ENCODE data around the gene NID2.

- no peak for TF ChIP-seq POLR2A (IDR thresholded peaks at IDR 0.05; ENCODE audit: low read depth, low read length)
- TF ChIP-seq POLR2AphosphoS5 (IDR thresholded peaks at IDR 0.05; ENCODE audit: low read depth, low read length): no peak
- no peak for TF ChIP-seq TAF1 (IDR thresholded peaks at IDR 0.05; ENCODE audit: low read depth, low read length)
- TF ChIP-seq SPI1 (IDR thresholded peaks at IDR 0.05; ENCODE audit: low read depth, low read length): no peak
- TF ChIP-seq PAX5 (IDR thresholded peaks at IDR 0.05; ENCODE audit: insufficient read depth, low read length, severe bottlenecking): no peak
- no peak for TF ChIP-seq POU2F2 (IDR thresholded peaks at IDR 0.05; ENCODE audit: low read depth, low read length)
Observed at GRCh38 chr14:52072266-52072780, 3.5 kb upstream of the NID2 start.

All from GM12891 (cell line).